Type B pancreatic cell (in vitro differentiated cells): ENCODE data around the gene JAG2. TPM values are rescaled to one million over a fixed set of nuclear protein-coding genes. Genes with fewer than 3 reads are reported as not detected.

Source experiments
- DNase-seq: peaks from one replicate; pipeline ENCODE4 v3.0.0; 2021; ENCODE audit warnings: mixed read lengths; ENCODE audit not compliant: unreplicated experiment; ENCODE audit errors: extremely low spot score
- H3K27ac Mint-ChIP-seq: 2 replicates; pipeline ENCODE4 v1.8.0; 2021; ENCODE audit warnings: mild to moderate bottlenecking, mixed read lengths
- H3K27me3 Mint-ChIP-seq: 2 replicates; pipeline ENCODE4 v1.8.0; 2021; ENCODE audit warnings: mixed read lengths
- H3K36me3 Mint-ChIP-seq: 2 replicates; pipeline ENCODE4 v1.8.0; 2021; ENCODE audit warnings: mixed read lengths
- H3K4me1 Mint-ChIP-seq: one replicate; pipeline ENCODE4 v1.8.0; 2021; ENCODE audit warnings: mixed read lengths; ENCODE audit not compliant: unreplicated experiment
- H3K4me3 Mint-ChIP-seq: 2 replicates; pipeline ENCODE4 v1.8.0; 2021; ENCODE audit warnings: mild to moderate bottlenecking, mixed read lengths
- H3K9me3 Mint-ChIP-seq: 2 replicates; pipeline ENCODE4 v1.8.0; 2021; ENCODE audit warnings: mixed read lengths
- CTCF ChIP-seq: fragments of 200-600 bp; sonication (generic); conservative IDR thresholded peaks from 2 replicates; pipeline ENCODE4 v1.5.0; 2021; ENCODE audit warnings: antibody characterized with exemption, mild to moderate bottlenecking
- total RNA-seq: library from RNA; stranded (reverse); gene quantifications from 2 replicates; pipeline ENCODE4 v1.2.1, GENCODE V29; 2021; ENCODE audit warnings: low replicate concordance

The JAG2 gene
- total RNA-seq, 1 donor from 2014 or later, result 16.5 TPM

DNA sequence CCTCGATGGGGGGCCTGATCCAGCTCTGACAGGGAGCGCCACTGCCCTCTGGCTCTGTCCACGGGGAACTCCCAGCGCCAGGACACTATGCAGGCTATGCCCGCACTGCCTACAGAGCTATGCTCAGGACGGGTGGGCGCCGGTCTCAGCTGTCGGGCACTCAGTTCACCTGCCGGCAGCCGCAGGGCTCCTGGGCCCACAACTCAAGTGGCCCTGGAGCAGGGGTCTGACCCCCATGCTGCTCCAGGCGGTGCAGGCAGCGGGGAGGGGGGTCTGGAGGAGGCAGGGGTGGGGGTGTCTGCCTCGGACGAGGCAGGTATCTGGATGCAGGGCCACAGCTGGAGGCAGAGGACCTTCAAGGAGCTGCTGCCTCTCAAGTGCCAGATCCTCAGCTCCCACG is 41.1 kb upstream of the JAG2 start:
- TF ChIP-seq CTCF, result no peak
- Mint-ChIP-seq H3K4me1 (no peaks in the 10 kb centered on the region), H3K9me3 (no peaks in the 10 kb centered on the region), H3K36me3 (no peaks in the 10 kb centered on the region), H3K4me3 (no peak overlapping the region), H3K27ac (no peak overlapping the region), H3K27me3 (no peaks in the 10 kb centered on the region)
- DNase-seq, result no peak

DNA sequence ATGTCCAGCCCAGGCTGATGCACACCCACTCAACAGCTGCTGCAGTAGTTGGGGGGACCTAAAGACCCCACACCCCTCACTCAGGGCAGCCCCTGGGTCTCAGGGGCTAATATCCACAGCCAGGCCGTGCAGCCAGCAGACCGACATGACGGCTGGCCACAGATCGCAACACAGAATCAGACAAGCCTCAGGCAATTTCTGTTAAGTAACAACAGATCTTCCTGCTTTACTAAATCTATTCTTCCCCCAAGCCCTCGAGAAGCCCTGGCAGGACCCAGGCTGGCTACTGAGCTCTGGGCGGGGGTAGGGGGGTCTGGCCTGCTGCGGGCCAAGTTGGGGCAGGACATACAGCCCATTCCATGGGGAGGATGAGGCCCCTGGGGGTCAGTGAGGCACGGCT is 40.5 kb upstream of the JAG2 start:
- Mint-ChIP-seq H3K27ac (no peak overlapping the region), H3K9me3 (no peaks in the 10 kb centered on the region), H3K27me3 (no peaks in the 10 kb centered on the region), H3K4me3 (no peak overlapping the region), H3K36me3 (no peaks in the 10 kb centered on the region), H3K4me1 (no peaks in the 10 kb centered on the region)
- no peak for TF ChIP-seq CTCF
- DNase-seq, result no peak

DNA sequence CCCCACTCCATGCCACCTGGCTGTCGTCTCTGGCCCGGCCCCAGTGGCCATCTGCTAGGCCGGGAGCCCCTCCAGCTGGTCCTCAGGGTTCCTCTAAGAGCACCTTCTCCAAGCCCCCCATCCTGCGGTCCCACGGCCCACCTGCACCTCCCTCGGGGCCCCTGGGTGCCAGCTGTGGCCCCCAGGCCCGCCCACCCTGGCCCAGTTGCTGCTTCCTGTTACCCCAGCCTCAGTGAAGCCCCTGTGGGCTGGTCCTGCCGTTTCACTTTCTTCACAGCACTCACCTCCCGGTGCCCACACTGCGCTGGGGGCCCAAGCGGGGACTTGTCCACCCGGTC is 40.1 kb upstream of the JAG2 start:
- no peaks in the 10 kb centered on the region for H3K36me3 Mint-ChIP-seq
- no peak for TF ChIP-seq CTCF
- H3K4me3 Mint-ChIP-seq, result no peak overlapping the region
- no peaks in the 10 kb centered on the region for H3K27me3 Mint-ChIP-seq
- no peaks in the 10 kb centered on the region for H3K4me1 Mint-ChIP-seq
- H3K27ac Mint-ChIP-seq, result no peak overlapping the region
- H3K9me3 Mint-ChIP-seq, result no peaks in the 10 kb centered on the region
- no peak for DNase-seq

DNA sequence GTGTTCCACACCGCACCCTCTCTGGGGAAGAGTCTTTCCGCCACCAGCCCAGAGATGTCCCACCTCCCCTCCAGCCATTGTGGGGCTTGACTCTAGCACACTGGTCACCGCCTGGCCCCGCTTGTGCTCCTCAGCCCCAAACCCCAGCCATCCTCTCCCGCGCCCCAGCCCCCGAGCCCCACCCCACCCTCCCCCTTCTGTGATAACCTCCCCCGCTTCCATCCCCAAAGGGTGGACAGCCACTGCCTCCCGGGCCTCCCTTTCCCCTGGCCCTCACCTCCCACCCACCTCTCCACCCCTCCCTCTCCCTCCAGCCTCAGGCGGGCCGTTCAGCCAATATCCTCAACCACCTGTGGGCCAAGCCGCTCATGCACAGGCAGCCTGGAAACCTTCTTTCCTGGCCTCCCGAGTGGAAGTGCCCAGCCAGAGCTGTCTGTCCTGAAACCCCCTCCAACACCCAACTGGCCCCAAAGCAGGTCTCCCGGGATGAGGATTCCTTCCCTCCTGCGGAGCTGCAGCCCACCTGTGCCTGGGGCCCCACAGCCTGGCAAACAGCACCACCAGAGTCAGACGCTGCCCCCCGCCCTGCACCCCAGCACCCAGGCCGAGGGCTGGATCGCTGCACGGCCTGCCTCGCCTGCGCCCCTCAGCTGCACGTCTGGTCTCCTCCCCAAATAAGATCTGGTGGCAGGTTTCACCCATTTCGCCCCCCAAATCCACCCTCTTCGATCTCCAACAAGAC is 39.6 kb upstream of the JAG2 start:
- no peak overlapping the region for H3K4me3 Mint-ChIP-seq
- no peak for DNase-seq
- H3K36me3 Mint-ChIP-seq, result no peaks in the 10 kb centered on the region
- no peaks in the 10 kb centered on the region for H3K9me3 Mint-ChIP-seq
- TF ChIP-seq CTCF, result no peak
- no peaks in the 10 kb centered on the region for H3K4me1 Mint-ChIP-seq
- no peaks in the 10 kb centered on the region for H3K27me3 Mint-ChIP-seq
- no peak overlapping the region for H3K27ac Mint-ChIP-seq

GRCh38 chr14:105207460-105207901 is 38.9 kb upstream of the JAG2 start:
- TF ChIP-seq CTCF, result no peak
- Mint-ChIP-seq H3K4me3 (no peak overlapping the region), H3K36me3 (no peaks in the 10 kb centered on the region), H3K9me3 (no peaks in the 10 kb centered on the region), H3K4me1 (no peaks in the 10 kb centered on the region), H3K27me3 (no peaks in the 10 kb centered on the region), H3K27ac (no peak overlapping the region)
- DNase-seq, result no peak

- no peak overlapping the region for H3K4me3 Mint-ChIP-seq
- DNase-seq, result no peak
- no peaks in the 10 kb centered on the region for H3K9me3 Mint-ChIP-seq
- no peaks in the 10 kb centered on the region for H3K4me1 Mint-ChIP-seq
- no peak for TF ChIP-seq CTCF
- H3K27ac Mint-ChIP-seq, result no peak overlapping the region
- no peaks in the 10 kb centered on the region for H3K36me3 Mint-ChIP-seq
- H3K27me3 Mint-ChIP-seq, result no peaks in the 10 kb centered on the region
These were observed 38.3 kb upstream of the JAG2 start for GRCh38 chr14:105206873-105207272.
